Activated T-cell treated with anti-CD3 and anti-CD28 coated beads, Interleukin-2, amount 50 U/mL, for 1 hour (primary cell): ENCODE data around the gene BLOC1S1.
"Not testable (repeated sequence)": the region's sequence is repeated elsewhere in the genome, so short reads cannot be mapped to it uniquely, and the experiment has no call there.

ENCODE experiments used
- DNase-seq: peaks from one replicate; pipeline ENCODE4 v3.0.0-alpha.2; 2020

BLOC1S1 gene

GRCh38 chr12:55746174-55746912 is 30.5 kb downstream of the BLOC1S1 start:
- no peak for DNase-seq

GRCh38 chr12:55746913-55747231 is 31.0 kb downstream of the BLOC1S1 start:
- DNase-seq = no peak

- DNase-seq = no peak
Measured at GRCh38 chr12:55748230-55748993, 32.6 kb downstream of the BLOC1S1 start.

GRCh38 chr12:55755246-55755645 is 39.4 kb downstream of the BLOC1S1 start:
- no peak for DNase-seq

GRCh38 chr12:55757701-55758100 is 41.9 kb downstream of the BLOC1S1 start:
- DNase-seq = no peak

- DNase-seq = not testable (repeated sequence)
Measured at GRCh38 chr12:55758575-55758974, 42.7 kb downstream of the BLOC1S1 start.

GRCh38 chr12:55760663-55761062 is 44.8 kb downstream of the BLOC1S1 start:
- no peak for DNase-seq

GRCh38 chr12:55762646-55763045 is 46.8 kb downstream of the BLOC1S1 start:
- no peak for DNase-seq

GRCh38 chr12:55765736-55766290 is 50.0 kb downstream of the BLOC1S1 start:
- no peak for DNase-seq

GRCh38 chr12:55767156-55767555 is 51.3 kb downstream of the BLOC1S1 start:
- DNase-seq = no peak
